MM.1S (cell line): ENCODE data around the gene HSBP1L1.

ENCODE experiments used
- DNase-seq: peaks from one replicate; pipeline ENCODE4 v3.0.0-alpha.2; 2015
- H2AFZ ChIP-seq: fragments of 300-600 bp; sonication (generic); 2 replicates; pipeline ENCODE4 v1.6.0; 2016; ENCODE audit warnings: antibody characterized with exemption, low read length
- H3F3A ChIP-seq: fragments of 300-600 bp; sonication (generic); 2 replicates; pipeline ENCODE4 v1.6.1; 2016; ENCODE audit warnings: mild to moderate bottlenecking, antibody characterized with exemption, low read length, moderate library complexity, mixed read lengths; ENCODE audit not compliant: insufficient read depth
- H3K27ac ChIP-seq: fragments of 300-600 bp; sonication (generic); 2 replicates; pipeline ENCODE4 v1.5.1; 2016; ENCODE audit warnings: mild to moderate bottlenecking, low read length
- H3K27me3 ChIP-seq: fragments of 300-600 bp; sonication (generic); replicated peaks from 2 replicates; pipeline ENCODE4 v1.6.0; 2016; ENCODE audit warnings: low read length; ENCODE audit not compliant: insufficient read depth
- H3K36me3 ChIP-seq: fragments of 300-600 bp; sonication (generic); replicated peaks from 2 replicates; pipeline ENCODE4 v1.6.1; 2016; ENCODE audit warnings: mild to moderate bottlenecking, low read length, mixed read lengths; ENCODE audit not compliant: insufficient read depth
- H3K4me1 ChIP-seq: fragments of 300-600 bp; sonication (generic); 2 replicates; pipeline ENCODE4 v1.6.1; 2016; ENCODE audit warnings: low read length, mixed read lengths
- H3K4me2 ChIP-seq: fragments of 300-600 bp; sonication (generic); 2 replicates; pipeline ENCODE4 v1.6.0; 2016; ENCODE audit warnings: low read depth, low read length
- H3K4me3 ChIP-seq: fragments of 300-600 bp; sonication (generic); 2 replicates; pipeline ENCODE4 v1.5.1; 2016; ENCODE audit warnings: low read length, mixed read lengths
- H3K79me2 ChIP-seq: fragments of 300-600 bp; sonication (generic); 2 replicates; pipeline ENCODE4 v1.6.1; 2016; ENCODE audit warnings: mixed run types, low read length, mixed read lengths
- H3K9ac ChIP-seq: fragments of 300-600 bp; sonication (generic); 2 replicates; pipeline ENCODE4 v1.6.1; 2016; ENCODE audit warnings: low read length, mixed read lengths
- H3K9me2 ChIP-seq: fragments of 300-600 bp; sonication (generic); replicated peaks from 2 replicates; pipeline ENCODE4 v1.6.1; 2016; ENCODE audit warnings: mild to moderate bottlenecking, low read length, mixed read lengths; ENCODE audit not compliant: insufficient read depth
- H3K9me3 ChIP-seq: fragments of 300-600 bp; sonication (generic); replicated peaks from 2 replicates; pipeline ENCODE4 v1.6.1; 2016; ENCODE audit warnings: mild to moderate bottlenecking, low read length, mixed read lengths; ENCODE audit not compliant: insufficient read depth
- H4K20me1 ChIP-seq: fragments of 300-600 bp; sonication (generic); 2 replicates; pipeline ENCODE4 v1.6.1; 2016; ENCODE audit warnings: mild to moderate bottlenecking, low read length, moderate library complexity, mixed read lengths; ENCODE audit not compliant: insufficient read depth
- CTCF ChIP-seq: fragments of 300-600 bp; sonication (generic); IDR thresholded peaks from 2 replicates; pipeline ENCODE4 v1.5.1; 2016; ENCODE audit warnings: antibody characterized with exemption, low read length, mixed read lengths
- EZH2 ChIP-seq: fragments of 300-600 bp; sonication (generic); optimal IDR thresholded peaks from 2 replicates; pipeline ENCODE3; 2017; ENCODE audit warnings: low read depth, mild to moderate bottlenecking, antibody characterized with exemption, low read length, mixed read lengths
- EZH2phosphoT487 ChIP-seq: fragments of 300-600 bp; sonication (generic); IDR thresholded peaks from 2 replicates; pipeline ENCODE4 v1.6.1; 2018; ENCODE audit warnings: antibody characterized with exemption, low read length

The HSBP1L1 gene

GRCh38 chr18:79935098-79935480 lies 29.4 kb upstream of the HSBP1L1 start:
- Histone ChIP-seq H4K20me1 (no peaks in the 10 kb centered on the region), H3K79me2 (peaks cover 15% of the 10 kb centered on the region)

GRCh38 chr18:79935499-79935898 lies 28.9 kb upstream of the HSBP1L1 start:
- H3K4me1 ChIP-seq = no peaks in the 10 kb centered on the region
- H3K79me2 ChIP-seq = peaks cover 15% of the 10 kb centered on the region
- no peak overlapping the region for H3K4me3 ChIP-seq
- no peaks in the 10 kb centered on the region for H4K20me1 ChIP-seq
- no peaks in the 10 kb centered on the region for H3K27me3 ChIP-seq
- H3K36me3 ChIP-seq = no peaks in the 10 kb centered on the region; the same call in 1 of the 2 replicates
- H3F3A ChIP-seq = no peaks in the 10 kb centered on the region
- H2AFZ ChIP-seq = no peak overlapping the region
- no peak overlapping the region for H3K4me2 ChIP-seq
- TF ChIP-seq EZH2phosphoT487 (no peak), CTCF (no peak), EZH2 (no peak)
- no peak overlapping the region for H3K27ac ChIP-seq
- H3K9me3 ChIP-seq = no peaks in the 10 kb centered on the region
- no peaks in the 10 kb centered on the region for H3K9me2 ChIP-seq
- no peak for DNase-seq
- H3K9ac ChIP-seq = no peak overlapping the region

More at GRCh38 chr18:79935098-79935480, 29.4 kb upstream of the HSBP1L1 start:
- no peaks in the 10 kb centered on the region for H3K9me2 ChIP-seq
- DNase-seq = no peak
- H3K4me2 ChIP-seq = no peak overlapping the region
- TF ChIP-seq CTCF (no peak), EZH2 (no peak), EZH2phosphoT487 (no peak)
- H3K36me3 ChIP-seq = no peaks in the 10 kb centered on the region; the same call in 1 of the 2 replicates
- no peaks in the 10 kb centered on the region for H3K4me1 ChIP-seq
- no peaks in the 10 kb centered on the region for H3K9me3 ChIP-seq
- H3K27ac ChIP-seq = no peak overlapping the region
- H3K9ac ChIP-seq = no peak overlapping the region
- H3K27me3 ChIP-seq = no peaks in the 10 kb centered on the region
- H3K4me3 ChIP-seq = no peak overlapping the region
- no peak overlapping the region for H2AFZ ChIP-seq
- H3F3A ChIP-seq = no peaks in the 10 kb centered on the region

GRCh38 chr18:79935925-79936324 lies 28.5 kb upstream of the HSBP1L1 start:
- Histone ChIP-seq H3F3A (no peaks in the 10 kb centered on the region), H3K4me1 (no peaks in the 10 kb centered on the region), H3K4me3 (no peak overlapping the region), H3K4me2 (no peak overlapping the region), H3K36me3 (no peaks in the 10 kb centered on the region; the same call in 1 of the 2 replicates), H3K27me3 (no peaks in the 10 kb centered on the region), H3K9ac (no peak overlapping the region), H3K9me3 (no peaks in the 10 kb centered on the region), H3K79me2 (peaks cover 15% of the 10 kb centered on the region), H2AFZ (no peak overlapping the region), H4K20me1 (no peaks in the 10 kb centered on the region), H3K27ac (no peak overlapping the region), H3K9me2 (no peaks in the 10 kb centered on the region)
- no peak for TF ChIP-seq EZH2
- DNase-seq = no peak

- H3K9me2 ChIP-seq = no peaks in the 10 kb centered on the region
- no peaks in the 10 kb centered on the region for H3K4me1 ChIP-seq
- H3K9ac ChIP-seq = no peak overlapping the region
- H3K27ac ChIP-seq = no peak overlapping the region
- no peak overlapping the region for H2AFZ ChIP-seq
- no peak overlapping the region for H3K4me3 ChIP-seq
- DNase-seq = no peak
- TF ChIP-seq EZH2 = no peak
- TF ChIP-seq CTCF = no peak
- no peak for TF ChIP-seq EZH2phosphoT487
- H3K9me3 ChIP-seq = no peaks in the 10 kb centered on the region
- no peaks in the 10 kb centered on the region; the same call in 1 of the 2 replicates for H3K36me3 ChIP-seq
- H3F3A ChIP-seq = no peaks in the 10 kb centered on the region
- H3K4me2 ChIP-seq = no peak overlapping the region
- H3K79me2 ChIP-seq = peaks cover 18% of the 10 kb centered on the region
- no peaks in the 10 kb centered on the region for H3K27me3 ChIP-seq
- H4K20me1 ChIP-seq = no peaks in the 10 kb centered on the region
Measured at GRCh38 chr18:79936641-79937040, 27.8 kb upstream of the HSBP1L1 start.
